ENCODE data around the gene NAALADL2. TPM values are rescaled to one million over a fixed set of nuclear protein-coding genes. Genes with fewer than 3 reads are reported as not detected.
A peak's percentile ranks its signal among the peaks of the same experiment; 100 is the strongest.

NAALADL2 gene
- total RNA-seq, 1 donor: 54.5 TPM

DNA sequence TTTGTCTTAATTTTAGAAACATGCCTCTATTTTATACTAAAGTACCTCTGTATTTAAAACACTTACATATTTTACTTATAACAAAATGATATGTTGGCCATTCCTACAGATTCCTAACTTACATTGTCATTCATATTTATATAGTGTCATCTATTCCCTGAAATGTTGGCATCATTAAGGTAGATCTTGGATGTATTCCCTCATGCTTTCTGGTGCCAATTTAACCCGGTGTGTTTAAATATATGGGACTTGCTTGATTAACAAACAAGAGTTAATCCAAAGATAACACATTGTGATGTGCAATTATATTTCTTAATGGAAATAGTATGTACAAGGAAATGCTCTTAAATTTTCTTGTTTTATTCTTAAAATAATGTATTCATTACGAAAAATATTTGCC lies 352.3 kb downstream of the NAALADL2 start:
- TF ChIP-seq, protein P1, sequence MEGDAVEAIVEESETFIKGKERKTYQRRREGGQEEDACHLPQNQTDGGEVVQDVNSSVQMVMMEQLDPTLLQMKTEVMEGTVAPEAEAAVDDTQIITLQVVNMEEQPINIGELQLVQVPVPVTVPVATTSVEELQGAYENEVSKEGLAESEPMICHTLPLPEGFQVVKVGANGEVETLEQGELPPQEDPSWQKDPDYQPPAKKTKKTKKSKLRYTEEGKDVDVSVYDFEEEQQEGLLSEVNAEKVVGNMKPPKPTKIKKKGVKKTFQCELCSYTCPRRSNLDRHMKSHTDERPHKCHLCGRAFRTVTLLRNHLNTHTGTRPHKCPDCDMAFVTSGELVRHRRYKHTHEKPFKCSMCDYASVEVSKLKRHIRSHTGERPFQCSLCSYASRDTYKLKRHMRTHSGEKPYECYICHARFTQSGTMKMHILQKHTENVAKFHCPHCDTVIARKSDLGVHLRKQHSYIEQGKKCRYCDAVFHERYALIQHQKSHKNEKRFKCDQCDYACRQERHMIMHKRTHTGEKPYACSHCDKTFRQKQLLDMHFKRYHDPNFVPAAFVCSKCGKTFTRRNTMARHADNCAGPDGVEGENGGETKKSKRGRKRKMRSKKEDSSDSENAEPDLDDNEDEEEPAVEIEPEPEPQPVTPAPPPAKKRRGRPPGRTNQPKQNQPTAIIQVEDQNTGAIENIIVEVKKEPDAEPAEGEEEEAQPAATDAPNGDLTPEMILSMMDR (IDR thresholded peaks at IDR 0.05; ENCODE audit: insufficient read depth, low read length): no peak
- DNase-seq (ENCODE audit: low read depth): no peak
- no peak overlapping the region for H3K4me3 ChIP-seq (ENCODE audit: low read depth, low read length)

DNA sequence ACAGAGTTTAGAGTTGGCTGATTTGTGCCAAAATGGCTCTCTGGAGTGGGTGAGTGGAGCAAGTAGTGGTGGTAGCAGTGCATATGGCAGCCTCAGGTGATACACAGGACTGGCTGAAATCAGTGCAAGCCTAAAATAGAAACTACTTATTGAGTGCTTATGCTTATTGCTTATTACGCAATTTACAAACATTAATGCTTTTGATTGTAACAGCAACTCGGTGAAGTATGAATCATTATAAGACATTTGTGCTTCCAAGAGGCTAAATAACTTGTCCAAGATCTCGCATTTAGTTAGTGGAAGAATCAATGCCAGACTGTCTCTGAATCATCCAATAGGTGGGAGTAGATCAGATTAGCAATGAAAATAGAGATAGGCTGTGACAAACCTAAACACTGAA lies 353.8 kb downstream of the NAALADL2 start:
- peak; percentile 82 for DNase-seq (ENCODE audit: low read depth)
- TF ChIP-seq, protein P1 (IDR thresholded peaks at IDR 0.05; ENCODE audit: insufficient read depth, low read length): peak; percentile 1
- H3K4me3 ChIP-seq (ENCODE audit: low read depth, low read length): no peak overlapping the region

DNA sequence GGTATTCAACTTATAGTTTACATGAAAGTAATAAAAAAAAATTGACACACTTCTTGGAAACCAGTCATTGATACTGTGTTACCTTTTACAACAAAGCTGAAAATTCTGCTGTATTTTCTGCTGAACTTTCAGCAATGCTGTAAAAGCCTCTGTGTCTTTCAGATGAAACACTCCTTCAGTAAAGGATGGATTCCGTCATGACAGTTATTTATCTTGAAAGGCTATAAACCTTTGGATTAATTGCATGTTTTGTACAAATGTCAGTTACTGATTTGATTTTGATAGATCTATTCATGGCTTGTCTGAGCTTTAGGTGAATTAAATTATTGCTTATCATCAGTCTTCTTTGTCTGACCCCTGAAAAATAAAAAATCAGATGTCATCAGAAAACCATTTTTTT lies 355.1 kb downstream of the NAALADL2 start:
- TF ChIP-seq, protein P1 (IDR thresholded peaks at IDR 0.05; ENCODE audit: insufficient read depth, low read length): no peak
- DNase-seq (ENCODE audit: low read depth): no peak
- no peak overlapping the region for H3K4me3 ChIP-seq (ENCODE audit: low read depth, low read length)

DNA sequence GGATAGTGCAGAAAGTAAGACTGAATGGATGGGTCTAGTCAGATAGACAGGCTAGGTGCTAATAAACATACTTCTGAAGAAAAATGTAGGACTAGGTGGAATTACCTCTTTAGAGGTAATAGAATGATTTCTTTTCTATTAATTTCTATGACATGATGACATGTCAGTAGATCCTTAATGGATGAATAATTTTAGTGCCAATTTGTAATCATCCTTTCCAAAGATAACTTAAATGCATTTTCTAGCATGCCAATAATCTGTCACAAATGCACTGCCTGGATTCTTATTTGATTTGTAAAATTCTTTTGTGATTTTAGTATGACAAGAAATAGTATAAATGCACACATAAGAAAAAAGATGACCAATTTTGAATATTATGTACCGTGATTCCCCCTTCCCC lies 356.7 kb downstream of the NAALADL2 start:
- TF ChIP-seq, protein P1 (IDR thresholded peaks at IDR 0.05; ENCODE audit: insufficient read depth, low read length): no peak
- H3K4me3 ChIP-seq (ENCODE audit: low read depth, low read length): no peak overlapping the region
- no peak for DNase-seq (ENCODE audit: low read depth)

DNA sequence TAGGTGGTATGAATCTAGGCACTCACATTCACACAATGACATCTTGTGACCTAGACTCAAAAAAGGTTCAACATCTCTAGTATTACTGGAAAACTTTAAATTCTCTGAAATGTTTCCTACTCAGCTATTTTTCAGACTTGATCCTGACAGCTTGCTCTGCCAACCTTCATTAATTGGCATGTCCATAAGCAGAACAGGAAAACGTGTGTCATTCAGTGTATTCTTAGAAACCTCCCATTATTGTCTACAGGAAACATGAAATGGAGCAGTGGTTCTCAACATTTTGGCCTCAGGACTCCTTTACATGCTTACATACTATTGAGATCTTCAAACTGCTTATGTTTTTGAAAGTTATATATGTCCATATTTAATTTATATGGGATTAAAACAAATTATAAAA lies 363.2 kb downstream of the NAALADL2 start:
- DNase-seq (ENCODE audit: low read depth): no peak
- H3K4me3 ChIP-seq (ENCODE audit: low read depth, low read length): no peak overlapping the region
- TF ChIP-seq, protein P1 (IDR thresholded peaks at IDR 0.05; ENCODE audit: insufficient read depth, low read length): no peak

DNA sequence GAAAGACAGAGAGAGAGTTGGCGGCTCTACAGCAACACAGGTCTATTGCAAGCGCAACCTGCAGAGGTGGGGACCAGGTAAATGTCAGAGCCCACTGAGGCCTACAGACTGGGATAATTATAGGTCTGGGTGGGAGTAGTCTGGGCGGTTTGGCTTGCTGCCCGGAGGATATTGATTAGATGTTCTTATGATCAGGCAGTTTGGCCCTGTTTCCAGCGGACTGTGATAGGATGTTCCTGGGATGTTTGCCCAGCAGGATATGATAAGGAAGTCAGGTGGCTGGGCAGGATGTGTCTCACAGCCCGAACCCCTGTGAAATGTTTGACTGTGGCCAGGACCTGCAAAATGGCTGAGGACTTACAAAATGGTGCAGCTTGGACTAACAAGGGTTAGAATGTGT lies 364.9 kb downstream of the NAALADL2 start:
- no peak for DNase-seq (ENCODE audit: low read depth)
- TF ChIP-seq, protein P1 (IDR thresholded peaks at IDR 0.05; ENCODE audit: insufficient read depth, low read length): no peak
- no peak overlapping the region for H3K4me3 ChIP-seq (ENCODE audit: low read depth, low read length)

DNA sequence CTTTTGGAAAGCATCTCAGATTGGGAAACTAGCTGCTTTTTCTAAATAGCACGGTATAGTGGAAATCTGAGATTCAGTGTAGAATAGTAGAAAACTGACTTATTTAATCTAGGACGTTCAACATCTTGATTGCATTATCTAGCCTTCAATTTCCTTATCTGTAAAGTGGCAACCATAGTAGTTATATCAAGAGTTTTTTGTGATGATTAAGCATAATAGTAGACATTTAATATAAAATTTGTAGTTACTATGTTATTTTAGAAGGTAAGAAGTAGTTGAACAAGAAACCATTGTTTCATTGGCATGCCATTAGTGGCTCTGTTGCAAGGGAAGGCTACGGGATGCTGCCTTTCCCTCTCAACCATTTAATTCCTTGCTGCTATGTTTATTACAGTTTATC lies 367.3 kb downstream of the NAALADL2 start:
- H3K4me3 ChIP-seq (ENCODE audit: low read depth, low read length): no peak overlapping the region
- TF ChIP-seq, protein P1 (IDR thresholded peaks at IDR 0.05; ENCODE audit: insufficient read depth, low read length): no peak
- DNase-seq (ENCODE audit: low read depth): no peak

All from fibroblast of the aortic adventitia (primary cell).